ENCODE results near the gene PANK4.

The PANK4 gene

DNA sequence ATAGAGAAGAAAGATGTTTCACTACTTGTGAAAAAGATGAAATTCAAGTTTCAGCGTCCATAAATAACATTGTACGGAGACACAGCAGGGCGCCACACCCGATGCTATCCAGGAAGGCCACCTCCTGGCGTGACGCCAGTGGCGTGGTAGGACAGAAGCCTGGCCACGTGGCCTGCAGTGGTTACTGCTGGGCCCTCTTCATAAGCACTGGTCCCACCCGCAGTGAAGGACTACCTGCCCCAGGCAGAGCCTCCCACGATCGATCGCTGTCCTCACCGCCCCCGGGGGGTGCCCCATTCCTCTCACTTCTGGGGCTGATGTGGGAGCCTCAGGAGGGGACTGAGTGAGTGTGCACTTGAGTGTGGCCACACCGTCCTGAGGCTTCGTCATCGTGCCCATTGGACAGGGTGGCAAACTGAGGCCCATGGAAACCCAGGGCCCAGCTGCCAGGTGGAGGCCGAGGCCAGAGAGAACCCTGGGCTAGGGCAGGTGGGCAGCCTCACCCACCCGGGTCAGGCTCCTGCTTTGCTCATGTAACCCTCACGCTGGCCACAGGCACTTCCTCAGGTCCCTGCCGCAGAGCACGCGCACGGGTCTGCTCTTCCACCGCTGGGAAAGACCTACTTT is 15.3 kb upstream of the PANK4 start:
- Histone ChIP-seq H3K27me3 (ENCODE audit: control insufficient read depth in 1 of 2, insufficient read depth in 2 of 2, low read length in 2 of 2) (peaks cover 0 to 87% of the 10 kb centered on the region in 2 donors), H3K4me3 (ENCODE audit: low read depth in 1 of 2, low read length in 2 of 2) (no peak overlapping the region), H3K4me1 (ENCODE audit: insufficient read depth, low read length) (peaks cover 5% of the 10 kb centered on the region), H3K36me3 (ENCODE audit: insufficient read depth, low read length) (no peaks in the 10 kb centered on the region), H3K9me3 (ENCODE audit: low read length) (no peaks in the 10 kb centered on the region), H3K9ac (ENCODE audit: low read length) (no peak overlapping the region), H3K27ac (ENCODE audit: low read depth, low read length) (no peak overlapping the region)

DNA sequence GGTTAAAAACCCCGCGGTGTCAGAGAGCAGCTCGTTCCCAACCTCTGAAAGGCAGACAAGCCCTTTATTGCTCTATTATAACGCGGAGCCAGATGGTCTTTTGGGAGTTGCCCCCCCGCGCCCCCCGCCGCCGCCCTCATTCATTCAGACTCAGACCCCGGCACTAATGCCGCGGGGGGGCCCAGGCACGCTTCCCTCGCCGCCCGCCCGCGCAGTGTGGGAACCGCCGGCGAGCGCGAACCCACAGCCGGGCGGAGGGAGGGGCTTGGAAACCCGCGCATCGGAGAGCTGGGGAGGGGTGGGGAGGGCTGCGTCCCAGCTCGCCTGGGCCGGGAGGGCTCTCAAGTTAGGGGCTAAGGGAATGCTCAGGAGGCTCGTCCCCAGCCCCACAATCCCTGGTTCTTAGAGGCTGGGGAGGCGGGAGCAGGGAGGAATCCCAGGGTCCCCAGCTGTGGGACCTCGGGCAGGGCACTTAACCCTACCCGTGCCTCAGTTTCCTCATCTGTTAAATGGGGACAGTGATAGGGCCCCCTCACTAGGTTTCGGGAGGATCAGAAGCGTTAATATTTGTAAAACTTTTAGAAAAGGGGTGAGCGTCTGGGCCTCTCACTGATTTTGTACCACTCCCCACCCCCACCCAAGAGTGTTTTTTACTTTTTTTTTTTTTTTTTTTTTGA is 14.6 kb upstream of the PANK4 start:
- Histone ChIP-seq H3K4me3 (ENCODE audit: low read depth in 1 of 2, low read length in 2 of 2) (no peak overlapping the region), H3K36me3 (ENCODE audit: insufficient read depth, low read length) (no peaks in the 10 kb centered on the region), H3K9me3 (ENCODE audit: low read length) (no peaks in the 10 kb centered on the region), H3K9ac (ENCODE audit: low read length) (no peak overlapping the region), H3K27ac (ENCODE audit: low read depth, low read length) (no peak overlapping the region), H3K4me1 (ENCODE audit: insufficient read depth, low read length) (peaks cover 5% of the 10 kb centered on the region), H3K27me3 (ENCODE audit: control insufficient read depth in 1 of 2, insufficient read depth in 2 of 2, low read length in 2 of 2) (peaks cover 0 to 87% of the 10 kb centered on the region in 2 donors)

DNA sequence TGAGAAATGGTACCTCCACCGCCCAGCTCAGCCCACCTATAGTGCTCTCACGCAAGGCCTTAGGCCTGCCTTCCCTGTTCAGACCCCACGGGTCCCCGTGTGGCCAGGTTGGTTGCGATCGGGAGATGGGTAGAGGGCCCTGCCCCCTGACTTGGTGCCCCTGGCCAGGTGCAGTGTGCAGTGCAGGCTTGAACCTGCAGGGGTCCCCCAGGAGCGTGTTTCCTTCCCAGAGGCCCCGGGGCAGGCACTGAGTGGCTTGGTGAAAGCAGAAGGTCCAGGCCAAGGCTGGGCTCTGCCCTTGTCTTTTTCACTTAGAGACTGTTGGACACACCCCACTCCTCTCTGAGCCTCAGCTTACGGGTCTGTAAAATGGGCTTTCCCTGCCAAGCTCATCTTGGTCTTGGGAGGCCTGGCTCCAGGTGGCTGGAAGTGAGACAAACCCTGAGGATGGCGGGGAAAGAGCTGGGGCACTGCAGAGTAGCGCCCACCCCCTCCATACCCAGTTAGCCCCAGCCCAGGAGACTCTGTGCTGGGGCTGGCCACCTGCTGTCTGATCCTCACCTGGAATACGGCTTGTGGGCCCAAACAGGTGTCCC is 13.0 kb upstream of the PANK4 start:
- no peaks in the 10 kb centered on the region for H3K36me3 ChIP-seq (ENCODE audit: insufficient read depth, low read length)
- peaks cover 3% of the 10 kb centered on the region for H3K4me1 ChIP-seq (ENCODE audit: insufficient read depth, low read length)
- H3K9me3 ChIP-seq (ENCODE audit: low read length), result no peaks in the 10 kb centered on the region
- peaks cover 4 to 84% of the 10 kb centered on the region in 2 donors for H3K27me3 ChIP-seq (ENCODE audit: control insufficient read depth in 1 of 2, insufficient read depth in 2 of 2, low read length in 2 of 2)
- no peak overlapping the region for H3K27ac ChIP-seq (ENCODE audit: low read depth, low read length)
- no peak overlapping the region for H3K9ac ChIP-seq (ENCODE audit: low read length)
- H3K4me3 ChIP-seq (ENCODE audit: low read depth in 1 of 2, low read length in 2 of 2), result no peak overlapping the region

DNA sequence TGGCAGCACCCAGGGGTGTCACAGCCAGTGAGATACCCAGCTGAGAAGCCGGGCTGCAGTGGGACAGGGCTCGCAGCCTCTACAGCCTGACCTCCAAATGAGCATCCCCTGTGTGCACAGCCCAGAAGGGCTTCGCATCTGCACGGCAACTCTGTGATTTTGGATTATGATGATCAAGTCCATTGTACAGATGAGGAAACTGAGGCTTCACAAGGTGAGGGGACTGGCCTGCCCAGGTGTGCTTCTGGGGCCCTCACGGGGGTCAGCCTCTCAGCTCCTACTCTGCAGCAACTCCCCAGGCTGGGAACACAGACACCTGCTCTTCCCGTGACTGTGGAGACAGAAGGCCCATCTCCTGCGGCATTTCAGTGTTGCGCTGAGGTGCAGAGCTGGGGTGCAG is 12.5 kb upstream of the PANK4 start:
- no peaks in the 10 kb centered on the region for H3K36me3 ChIP-seq (ENCODE audit: insufficient read depth, low read length)
- no peak overlapping the region for H3K9ac ChIP-seq (ENCODE audit: low read length)
- no peak overlapping the region for H3K27ac ChIP-seq (ENCODE audit: low read depth, low read length)
- peaks cover 4 to 84% of the 10 kb centered on the region in 2 donors for H3K27me3 ChIP-seq (ENCODE audit: control insufficient read depth in 1 of 2, insufficient read depth in 2 of 2, low read length in 2 of 2)
- H3K4me3 ChIP-seq (ENCODE audit: low read depth in 1 of 2, low read length in 2 of 2), result no peak overlapping the region
- no peaks in the 10 kb centered on the region for H3K4me1 ChIP-seq (ENCODE audit: insufficient read depth, low read length)
- no peaks in the 10 kb centered on the region for H3K9me3 ChIP-seq (ENCODE audit: low read length)

DNA sequence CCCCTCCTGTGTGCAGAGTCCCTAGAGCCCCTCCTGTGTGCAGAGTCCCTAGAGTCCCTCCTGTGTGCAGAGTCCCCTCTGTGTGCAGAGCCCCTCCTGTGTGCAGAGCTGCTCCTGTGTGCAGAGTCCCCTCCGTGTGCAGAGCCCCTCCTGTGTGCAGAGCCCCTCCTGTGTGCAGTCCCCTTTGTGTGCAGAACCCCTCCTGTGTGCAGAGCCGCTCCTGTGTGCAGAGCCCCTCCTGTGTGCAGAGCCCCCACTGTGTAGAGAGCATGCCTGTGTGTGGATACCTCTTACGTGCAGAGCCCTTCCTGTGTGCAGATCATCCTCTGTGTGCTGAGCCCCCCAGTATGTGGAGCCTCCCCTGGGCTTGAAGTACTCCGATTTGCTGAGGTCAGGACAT is 12.0 kb upstream of the PANK4 start:
- peaks cover 6 to 84% of the 10 kb centered on the region in 2 donors for H3K27me3 ChIP-seq (ENCODE audit: control insufficient read depth in 1 of 2, insufficient read depth in 2 of 2, low read length in 2 of 2)
- no peaks in the 10 kb centered on the region for H3K9me3 ChIP-seq (ENCODE audit: low read length)
- H3K27ac ChIP-seq (ENCODE audit: low read depth, low read length), result no peak overlapping the region
- H3K36me3 ChIP-seq (ENCODE audit: insufficient read depth, low read length), result no peaks in the 10 kb centered on the region
- H3K4me1 ChIP-seq (ENCODE audit: insufficient read depth, low read length), result no peaks in the 10 kb centered on the region
- no peak overlapping the region for H3K9ac ChIP-seq (ENCODE audit: low read length)
- no peak overlapping the region for H3K4me3 ChIP-seq (ENCODE audit: low read depth in 1 of 2, low read length in 2 of 2)

DNA sequence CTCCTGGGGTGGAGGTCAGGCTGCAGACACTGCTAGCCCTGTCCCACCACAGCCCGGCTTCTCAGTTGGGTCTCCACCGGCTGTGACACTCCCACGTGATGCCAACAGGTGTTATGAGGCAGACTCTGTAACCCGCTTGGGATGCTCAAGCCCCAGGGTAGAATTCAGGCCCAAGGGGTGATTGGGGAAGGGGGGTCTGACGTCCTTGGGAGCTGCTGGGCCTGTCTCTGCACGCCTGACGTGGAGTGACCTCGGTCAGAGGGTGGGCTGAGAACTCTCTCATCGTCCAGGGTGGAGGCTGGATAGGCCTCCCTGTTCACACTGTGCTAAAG is 11.4 kb upstream of the PANK4 start:
- H3K9ac ChIP-seq (ENCODE audit: low read length), result no peak overlapping the region
- H3K36me3 ChIP-seq (ENCODE audit: insufficient read depth, low read length), result no peaks in the 10 kb centered on the region
- no peak overlapping the region for H3K4me3 ChIP-seq (ENCODE audit: low read depth in 1 of 2, low read length in 2 of 2)
- H3K27me3 ChIP-seq (ENCODE audit: control insufficient read depth in 1 of 2, insufficient read depth in 2 of 2, low read length in 2 of 2), result peaks cover 13 to 84% of the 10 kb centered on the region in 2 donors
- H3K27ac ChIP-seq (ENCODE audit: low read depth, low read length), result no peak overlapping the region
- H3K4me1 ChIP-seq (ENCODE audit: insufficient read depth, low read length), result no peaks in the 10 kb centered on the region
- H3K9me3 ChIP-seq (ENCODE audit: low read length), result no peaks in the 10 kb centered on the region

DNA sequence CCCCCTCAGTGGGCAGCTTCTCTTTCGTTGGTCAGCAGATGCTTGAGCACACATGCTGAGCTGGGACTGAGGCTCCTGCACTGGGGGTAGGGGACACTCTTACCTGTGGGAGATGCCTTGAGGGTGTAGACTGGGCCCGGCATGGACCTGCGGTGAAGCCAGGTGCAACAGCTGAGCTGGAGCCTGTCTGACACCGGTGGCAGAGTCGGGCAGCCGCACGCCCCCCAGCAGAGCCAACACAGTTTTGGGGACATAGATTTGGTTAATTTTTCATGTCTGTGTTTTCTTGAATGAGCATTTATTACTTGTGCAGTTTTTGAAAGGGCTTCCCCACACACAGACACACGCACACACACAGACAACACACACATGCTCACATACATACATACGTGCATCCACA is 9.6 kb upstream of the PANK4 start:
- Histone ChIP-seq H3K4me1 (ENCODE audit: insufficient read depth, low read length) (peaks cover 5% of the 10 kb centered on the region), H3K27me3 (ENCODE audit: control insufficient read depth in 1 of 2, insufficient read depth in 2 of 2, low read length in 2 of 2) (peaks cover 19 to 89% of the 10 kb centered on the region in 2 donors)

DNA sequence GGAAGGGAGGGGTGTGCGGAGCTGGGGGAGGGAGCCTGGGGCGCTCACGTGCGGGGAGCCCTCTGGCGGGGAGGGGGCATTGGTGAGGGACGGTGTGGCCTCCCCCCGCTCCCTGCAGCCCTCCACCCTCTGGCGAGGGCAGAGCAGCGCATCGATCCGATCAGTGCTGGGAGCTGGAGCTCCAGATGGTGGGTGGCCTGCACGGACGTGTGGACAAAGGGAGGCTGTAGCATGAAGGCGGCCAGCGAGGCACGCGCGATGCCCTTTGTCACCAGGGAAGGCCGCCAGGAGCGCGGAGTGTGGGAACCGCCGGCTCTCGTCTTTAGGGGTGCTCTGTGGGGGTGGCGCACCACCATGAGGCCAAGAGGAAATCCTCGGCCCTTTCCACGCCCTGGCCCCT is 9.1 kb upstream of the PANK4 start:
- peaks cover 10% of the 10 kb centered on the region for H3K4me1 ChIP-seq (ENCODE audit: insufficient read depth, low read length)
- H3K27me3 ChIP-seq (ENCODE audit: control insufficient read depth in 1 of 2, insufficient read depth in 2 of 2, low read length in 2 of 2), result peaks cover 25 to 89% of the 10 kb centered on the region in 2 donors
- H3K36me3 ChIP-seq (ENCODE audit: insufficient read depth, low read length), result no peaks in the 10 kb centered on the region
- no peak overlapping the region for H3K9ac ChIP-seq (ENCODE audit: low read length)
- no peak overlapping the region for H3K27ac ChIP-seq (ENCODE audit: low read depth, low read length)
- no peak overlapping the region for H3K4me3 ChIP-seq (ENCODE audit: low read depth in 1 of 2, low read length in 2 of 2)
- H3K9me3 ChIP-seq (ENCODE audit: low read length), result no peaks in the 10 kb centered on the region

More for the DNA sequence above, 9.6 kb upstream of the PANK4 start:
- Histone ChIP-seq H3K9ac (ENCODE audit: low read length) (no peak overlapping the region), H3K4me3 (ENCODE audit: low read depth in 1 of 2, low read length in 2 of 2) (no peak overlapping the region), H3K36me3 (ENCODE audit: insufficient read depth, low read length) (no peaks in the 10 kb centered on the region), H3K9me3 (ENCODE audit: low read length) (no peaks in the 10 kb centered on the region), H3K27ac (ENCODE audit: low read depth, low read length) (no peak overlapping the region)

DNA sequence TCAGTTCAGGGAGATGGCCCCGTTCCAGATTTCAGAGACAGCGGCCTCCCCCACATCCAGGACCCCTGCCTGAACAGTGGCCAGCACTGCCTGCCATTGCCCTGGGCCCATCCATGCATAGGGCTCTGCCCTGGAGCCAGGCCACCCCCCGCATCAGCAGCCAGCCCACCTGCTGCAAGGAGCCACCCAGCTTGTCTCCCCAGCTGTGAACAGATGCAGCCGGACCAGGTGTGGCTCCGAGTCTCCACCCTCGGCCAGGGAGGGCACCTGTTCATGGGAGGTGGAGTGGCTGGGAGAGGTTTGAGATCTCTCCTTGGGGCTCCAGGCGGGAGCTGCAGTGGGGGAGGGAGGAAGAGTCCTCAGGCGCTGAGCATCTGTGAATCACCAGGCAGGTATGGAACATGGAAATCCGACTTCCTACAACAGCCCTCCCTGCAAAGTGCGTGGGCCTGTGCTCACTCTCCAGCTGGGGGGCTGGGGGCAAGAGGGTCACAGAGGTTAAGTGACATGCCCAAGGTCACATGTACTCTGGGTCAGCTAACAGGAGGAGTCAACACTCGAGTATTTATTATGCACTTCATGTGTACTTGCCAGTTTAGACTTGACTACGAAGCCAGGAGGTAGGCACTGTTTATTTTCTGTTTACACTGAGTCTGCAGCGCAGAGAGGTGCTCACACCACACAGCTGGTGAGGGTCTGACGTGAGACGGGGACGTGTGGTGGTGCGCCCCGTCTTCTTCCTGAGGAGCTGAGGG is 8.5 kb upstream of the PANK4 start:
- Histone ChIP-seq H3K36me3 (ENCODE audit: insufficient read depth, low read length) (no peaks in the 10 kb centered on the region), H3K4me1 (ENCODE audit: insufficient read depth, low read length) (peaks cover 12% of the 10 kb centered on the region), H3K9me3 (ENCODE audit: low read length) (no peaks in the 10 kb centered on the region), H3K27me3 (ENCODE audit: control insufficient read depth in 1 of 2, insufficient read depth in 2 of 2, low read length in 2 of 2) (peaks cover 25 to 89% of the 10 kb centered on the region in 2 donors), H3K27ac (ENCODE audit: low read depth, low read length) (no peak overlapping the region), H3K4me3 (ENCODE audit: low read depth in 1 of 2, low read length in 2 of 2) (no peak overlapping the region), H3K9ac (ENCODE audit: low read length) (no peak overlapping the region)

DNA sequence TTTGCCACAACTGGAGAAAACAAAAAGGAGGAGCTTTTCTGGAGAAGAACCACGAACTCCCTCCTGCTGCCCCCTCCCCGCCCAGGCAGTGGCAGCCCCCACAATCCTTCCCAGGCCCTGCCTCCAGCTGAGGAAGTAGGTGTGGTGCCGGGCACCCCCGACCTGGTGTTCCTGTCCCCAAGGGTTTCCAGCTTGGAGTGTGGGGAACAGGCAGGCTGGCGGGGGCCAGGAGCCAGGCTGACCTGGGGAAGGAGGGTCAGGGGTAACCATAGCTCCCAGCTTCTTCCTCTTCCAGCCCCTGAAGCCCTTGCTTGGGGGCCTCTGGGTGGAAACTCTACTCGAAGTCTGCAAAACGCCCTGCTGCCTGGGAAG is 7.9 kb upstream of the PANK4 start:
- H3K9ac ChIP-seq (ENCODE audit: low read length), result no peak overlapping the region
- H3K27ac ChIP-seq (ENCODE audit: low read depth, low read length), result no peak overlapping the region
- no peak overlapping the region for H3K4me3 ChIP-seq (ENCODE audit: low read depth in 1 of 2, low read length in 2 of 2)
- H3K36me3 ChIP-seq (ENCODE audit: insufficient read depth, low read length), result no peaks in the 10 kb centered on the region
- no peaks in the 10 kb centered on the region for H3K9me3 ChIP-seq (ENCODE audit: low read length)
- peaks cover 25 to 86% of the 10 kb centered on the region in 2 donors for H3K27me3 ChIP-seq (ENCODE audit: control insufficient read depth in 1 of 2, insufficient read depth in 2 of 2, low read length in 2 of 2)
- peaks cover 12% of the 10 kb centered on the region for H3K4me1 ChIP-seq (ENCODE audit: insufficient read depth, low read length)

DNA sequence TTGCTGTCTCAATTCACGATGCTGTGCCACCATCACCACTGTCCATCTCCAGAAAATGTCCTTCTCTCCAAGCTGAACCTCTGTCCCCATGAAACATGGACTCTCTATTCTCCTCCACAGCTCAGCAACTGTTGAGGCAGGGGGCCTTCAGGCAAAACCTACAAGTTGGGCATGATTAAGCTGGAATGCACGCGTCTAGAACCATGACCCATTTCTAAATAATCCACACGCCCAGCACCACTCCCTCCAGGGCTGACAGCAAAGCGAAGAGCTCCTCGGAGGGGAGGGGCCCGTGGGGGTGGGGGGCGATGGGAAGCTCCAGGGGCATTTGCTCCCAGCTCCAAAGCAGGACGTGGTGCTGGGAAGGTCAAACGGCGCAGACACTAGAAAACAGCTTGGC is 7.0 kb upstream of the PANK4 start:
- Histone ChIP-seq H3K9me3 (ENCODE audit: low read length) (no peaks in the 10 kb centered on the region), H3K27ac (ENCODE audit: low read depth, low read length) (no peak overlapping the region), H3K36me3 (ENCODE audit: insufficient read depth, low read length) (no peaks in the 10 kb centered on the region), H3K27me3 (ENCODE audit: control insufficient read depth in 1 of 2, insufficient read depth in 2 of 2, low read length in 2 of 2) (peaks cover 25 to 86% of the 10 kb centered on the region in 2 donors), H3K4me3 (ENCODE audit: low read depth in 1 of 2, low read length in 2 of 2) (no peak overlapping the region), H3K4me1 (ENCODE audit: insufficient read depth, low read length) (peaks cover 12% of the 10 kb centered on the region), H3K9ac (ENCODE audit: low read length) (no peak overlapping the region)

All from muscle layer of colon (tissue), 2 donors.